Stimulated activated CD8-positive, alpha-beta memory T cell treated with anti-CD3 and anti-CD28 coated beads, Interleukin-15, amount 100 ng/mL, for 4 hours (primary cell): ENCODE measurements around the gene GABPA.

Source experiments
- DNase-seq, 2 donors: peaks; one replicate each; pipeline ENCODE4 v3.0.0-alpha.2; 2020; ENCODE audit warnings: low read depth in 2 of 2

GABPA gene

DNA sequence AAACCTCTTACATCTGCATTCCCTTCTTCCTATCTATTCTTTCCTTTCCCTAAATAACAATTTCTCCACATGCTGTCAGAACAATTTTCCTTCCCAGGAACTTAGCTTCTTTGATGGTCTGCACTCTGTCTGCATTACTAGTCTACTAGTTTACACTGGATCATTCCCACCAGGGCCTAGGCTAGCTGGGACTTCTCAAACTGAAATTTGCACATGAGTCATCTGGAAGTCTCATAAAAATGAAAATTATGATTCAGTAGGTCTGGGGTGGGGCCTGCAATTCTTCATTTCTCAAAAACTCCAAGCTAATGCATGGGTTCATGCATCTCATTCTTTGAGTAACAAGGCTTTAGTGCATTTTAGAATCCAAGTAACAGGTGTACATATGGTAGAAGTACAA lies 74.2 kb downstream of the GABPA start:
- DNase-seq, result no peak

GRCh38 chr21:25811186-25811585 lies 76.4 kb downstream of the GABPA start:
- DNase-seq, result no peak

- DNase-seq, result no peak
Measured at GRCh38 chr21:25813917-25814316, 79.1 kb downstream of the GABPA start.

GRCh38 chr21:25818121-25818520 lies 83.3 kb downstream of the GABPA start:
- no peak for DNase-seq

- no peak for DNase-seq
Measured at GRCh38 chr21:25818551-25818950, 83.8 kb downstream of the GABPA start.
